Heart left ventricle (tissue), 16 donors: ENCODE measurements around the gene JPH3. TPM values are rescaled to one million over a fixed set of nuclear protein-coding genes. Genes with fewer than 3 reads are reported as not detected.
A peak's percentile ranks its signal among the peaks of the same experiment; 100 is the strongest.

Experiments used
- ATAC-seq, 4 donors: fragments of 200-7000 bp; cut with Tn5 transposase; one replicate each; pipeline ENCODE4 v1.9.1; 2020 to 2022; ENCODE audit warnings: moderate library complexity in 4 of 4, mild to moderate bottlenecking in 3 of 4, moderate number of reproducible peaks in 1 of 4
- DNase-seq, 5 donors: peaks; one replicate each; pipeline ENCODE4 v3.0.0-alpha.2; 2020
- H3K27ac ChIP-seq, 12 donors: fragments of 200-600 bp; sonication (generic) in 4 of 12; one replicate each; pipeline versions ENCODE4 v1.5.0 to v1.8.0; 2016 to 2022; ENCODE audit warnings: mild to moderate bottlenecking in 2 of 12
- H3K27me3 ChIP-seq, 9 donors: fragments of 200-600 bp; sonication (generic) in 2 of 9; one replicate each; pipeline versions ENCODE4 v1.5.1 to v1.8.0; 2016 to 2022; ENCODE audit warnings: mild to moderate bottlenecking in 3 of 9
- H3K36me3 ChIP-seq, 9 donors: fragments of 200-600 bp; sonication (generic) in 2 of 9; one replicate each; pipeline versions ENCODE4 v1.5.0 to v1.8.0; 2018 to 2022; ENCODE audit warnings: mild to moderate bottlenecking in 2 of 9
- H3K4me1 ChIP-seq, 12 donors: fragments of 200-600 bp; sonication (generic) in 4 of 12; one replicate each; pipeline versions ENCODE4 v1.5.0 to v1.8.0; 2016 to 2022; ENCODE audit warnings: mild to moderate bottlenecking in 3 of 12
- H3K4me3 ChIP-seq, 12 donors: fragments of 200-600 bp; sonication (generic) in 4 of 12; one replicate each; pipeline versions ENCODE4 v1.5.0 to v1.8.0; 2017 to 2022; ENCODE audit warnings: mild to moderate bottlenecking in 9 of 12, moderate library complexity in 4 of 12
- H3K9me3 ChIP-seq, 12 donors: fragments of 200-600 bp; sonication (generic) in 4 of 12; one replicate each; pipeline versions ENCODE4 v1.5.0 to v1.8.0; 2016 to 2022; ENCODE audit warnings: mild to moderate bottlenecking in 1 of 12
- POLR2A ChIP-seq, 2 donors: fragments of 450-650 bp; IDR thresholded peaks; one replicate each; pipeline ENCODE4 v1.6.1; 2017; ENCODE audit warnings: antibody characterized with exemption in 2 of 2, mild to moderate bottlenecking in 2 of 2, moderate library complexity in 2 of 2
- WGBS, 4 donors: extraction: QIAGEN DNeasy Blood & Tissue Kit in 2 of 4; methylation state at CpG; one replicate each; pipeline versions ENCODE4 v1.1.5 to v1.1.7; 2013 to 2018; 5-methylcytosine and 5-hydroxymethylcytosine counted together
- intact Hi-C, 10 donors: fragments of 100-400 bp; cut with DNase I; formaldehyde crosslinking; loops; one replicate each; pipeline versions ENCODE4 v1.11.1 to v1.14.2; 2022
- polyA plus RNA-seq, 2 donors: library from polyadenylated mRNA; stranded (reverse); fragments of 200-250 nt; gene quantifications; one replicate each; pipeline ENCODE4 v1.2.3, GENCODE V29; 2013
- total RNA-seq, 9 donors: library from RNA; depleted of rRNA in 2 of 9; stranded (reverse); fragments of >200 nt in 2 of 9; fragmentation: NEBNext Ultra II Directional in 3 of 9; extraction: Animal tissue kit (Norgen Biotek cat#: 25700) in 3 of 9; gene quantifications; one replicate each; pipeline versions ENCODE4 v1.1.0 to v1.2.4, GENCODE V29; 2016 to 2023
- TF ChIP-seq, protein P1 (sequence below), 12 donors: fragments of 200-600 bp; sonication (generic) in 4 of 12; IDR thresholded peaks; one replicate each; pipeline versions ENCODE4 v1.5.0 to v1.8.0; 2018 to 2022; ENCODE audit warnings: antibody characterized with exemption in 12 of 12, mild to moderate bottlenecking in 5 of 12
- donor health status: ischemic (EF 13 %, LVEDD 7.1; RV severe dilation, severe dysfunction).
- donor health status: healthy with polysubstance abuse.
- donor health status: DM: no; HTN: yes; CAD: no.
- donor health status: DM: no; HTN: no; CAD: no.
- donor health status: ischemic (EF 25% LVEDD 6.9; RV normal size, moderate dysfunction).
- donor health status: ischemic (EF 25% LVEDD 5.7; RV mildly dilated, moderate dysfunction).
- donor health status: healthy.
- donor health status: DM: yes; HTN: yes; CAD: no.
- donor health status: ischemic (EF 35%, LVEDD 5.7; RV mildly dilated, moderate dysfunction).
- donor health status: nonischemic (EF 11% LVEDD 7.7; RV severe dilation, severe dysfunction).
- donor health status: DM: yes; HTN: yes; CAD: no.
- donor health status: PGD.
- donor health status: ischemic (EF 29% LVEDD 5.4; RV normal size, mild dysfunction).
- donor health status: nonischemic (EF 23%, LVEDD 6.1; RV moderate dilation, normal function).

JPH3 gene
- total and polyA plus RNA-seq, 11 donors: 0.03 to 0.58 (median 0.21) TPM; not detected in 7

DNA sequence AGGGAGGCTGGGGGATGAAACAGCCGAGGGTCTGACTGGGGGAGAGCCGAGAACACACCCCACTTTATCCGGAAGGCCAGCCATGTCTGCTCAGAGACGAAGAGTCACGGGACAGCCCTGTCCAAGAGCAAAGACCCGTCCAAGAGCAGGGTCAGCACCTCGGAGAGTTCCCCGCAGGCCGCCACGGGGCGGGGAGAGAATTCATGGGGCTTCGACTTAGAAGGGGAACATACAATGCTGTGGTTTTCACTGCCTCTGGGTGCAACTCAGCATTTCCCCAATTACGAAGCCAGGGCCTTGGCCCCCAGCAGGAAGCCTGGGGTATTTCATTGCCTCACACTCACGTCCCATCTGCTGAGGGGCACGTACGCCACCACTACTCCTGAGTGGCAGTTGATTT lies 59.3 kb downstream of the JPH3 start:
- peak; percentile 38 to 58 (median 44) for DNase-seq
- TF ChIP-seq, protein P1, sequence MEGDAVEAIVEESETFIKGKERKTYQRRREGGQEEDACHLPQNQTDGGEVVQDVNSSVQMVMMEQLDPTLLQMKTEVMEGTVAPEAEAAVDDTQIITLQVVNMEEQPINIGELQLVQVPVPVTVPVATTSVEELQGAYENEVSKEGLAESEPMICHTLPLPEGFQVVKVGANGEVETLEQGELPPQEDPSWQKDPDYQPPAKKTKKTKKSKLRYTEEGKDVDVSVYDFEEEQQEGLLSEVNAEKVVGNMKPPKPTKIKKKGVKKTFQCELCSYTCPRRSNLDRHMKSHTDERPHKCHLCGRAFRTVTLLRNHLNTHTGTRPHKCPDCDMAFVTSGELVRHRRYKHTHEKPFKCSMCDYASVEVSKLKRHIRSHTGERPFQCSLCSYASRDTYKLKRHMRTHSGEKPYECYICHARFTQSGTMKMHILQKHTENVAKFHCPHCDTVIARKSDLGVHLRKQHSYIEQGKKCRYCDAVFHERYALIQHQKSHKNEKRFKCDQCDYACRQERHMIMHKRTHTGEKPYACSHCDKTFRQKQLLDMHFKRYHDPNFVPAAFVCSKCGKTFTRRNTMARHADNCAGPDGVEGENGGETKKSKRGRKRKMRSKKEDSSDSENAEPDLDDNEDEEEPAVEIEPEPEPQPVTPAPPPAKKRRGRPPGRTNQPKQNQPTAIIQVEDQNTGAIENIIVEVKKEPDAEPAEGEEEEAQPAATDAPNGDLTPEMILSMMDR (IDR thresholded peaks at IDR 0.05): no peak
- no peak for TF ChIP-seq POLR2A (IDR thresholded peaks at IDR 0.05)
- 9 to 20% (median 15%) methylated on average over 9 to 16 of the region's 16 CpGs for WGBS, 4 donors
- H3K4me3 ChIP-seq: no peak overlapping the region
- peaks cover 0 to 9% (median 0%) of the 10 kb centered on the region in 12 donors for H3K9me3 ChIP-seq
- intact Hi-C loops: no loop called here
- H3K27ac ChIP-seq: no peak overlapping the region
- no peaks in the 10 kb centered on the region for H3K4me1 ChIP-seq
- peak in 3 of 4 donors; percentile 52 to 69 (median 62) for ATAC-seq
- no peaks in the 10 kb centered on the region for H3K36me3 ChIP-seq
- H3K27me3 ChIP-seq: peaks cover 0 to 24% (median 5%) of the 10 kb centered on the region in 9 donors

DNA sequence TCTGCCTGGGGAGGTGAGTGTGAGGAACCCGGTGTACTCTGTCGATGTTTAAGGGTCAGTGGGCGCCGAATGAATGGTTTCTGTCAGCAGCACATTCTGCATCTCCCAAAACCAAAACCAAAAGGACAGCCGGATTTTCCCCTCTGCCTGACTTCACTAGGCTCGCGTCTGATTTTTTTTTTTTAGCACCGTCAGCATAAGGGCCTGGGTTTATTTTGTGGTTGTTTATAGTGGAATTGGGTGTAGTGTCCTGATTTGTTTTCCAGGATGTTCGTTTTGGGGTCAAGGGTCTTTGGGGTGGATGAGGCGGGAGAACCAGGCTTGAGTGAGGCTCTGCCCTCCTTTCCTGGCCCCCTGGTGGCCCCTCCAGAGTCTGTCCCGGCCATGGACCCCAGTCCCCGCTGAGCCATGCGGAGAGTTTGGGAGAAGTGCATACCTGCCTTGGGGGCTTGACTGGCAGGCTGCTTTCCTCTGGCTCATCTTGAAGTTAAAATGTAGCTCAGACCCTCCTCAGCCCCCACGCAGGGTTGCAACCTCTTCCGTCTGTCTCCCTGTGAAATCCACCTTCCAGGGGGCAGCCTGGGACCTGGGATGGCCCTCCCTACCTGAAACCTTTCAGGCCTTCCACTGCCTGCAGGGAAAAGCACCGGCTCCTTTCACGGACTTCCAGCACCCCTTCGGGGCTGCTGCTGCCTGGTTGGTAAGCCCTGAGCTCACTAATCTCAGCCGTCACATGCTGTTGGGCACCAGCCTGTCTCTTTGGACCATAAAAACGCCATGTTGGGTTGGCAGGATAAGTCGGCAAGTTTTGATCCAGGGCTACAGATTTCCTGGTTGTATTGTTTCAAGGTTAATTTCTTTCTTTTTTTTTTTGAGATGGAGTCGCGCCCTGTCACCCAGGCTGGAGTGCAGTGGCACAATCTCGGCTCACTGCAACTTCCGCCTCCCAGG lies 60.2 kb downstream of the JPH3 start:
- H3K27me3 ChIP-seq: peaks cover 0 to 25% (median 6%) of the 10 kb centered on the region in 9 donors
- no peak for ATAC-seq

DNA sequence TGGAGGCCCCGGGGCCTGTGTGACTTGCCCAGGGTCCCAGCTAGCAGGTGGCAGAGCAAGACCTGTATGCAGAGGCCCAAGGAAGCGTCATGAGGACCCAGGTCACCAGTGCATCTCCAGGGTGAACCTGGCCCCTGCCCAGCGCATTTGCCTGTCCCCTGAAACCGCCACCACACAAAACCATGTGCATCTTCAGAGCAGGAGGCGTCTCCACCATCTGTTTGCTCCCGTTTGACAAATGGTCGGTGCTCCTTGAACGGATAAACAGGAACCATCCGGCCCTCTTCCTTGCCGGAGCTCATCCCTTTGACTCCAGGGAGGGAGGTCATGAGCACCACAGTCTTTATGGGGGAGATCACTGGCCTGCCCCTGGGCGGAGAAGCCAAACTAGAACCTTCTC lies 62.5 kb downstream of the JPH3 start:
- TF ChIP-seq, protein P1 (IDR thresholded peaks at IDR 0.05): no peak
- no peak for TF ChIP-seq POLR2A (IDR thresholded peaks at IDR 0.05)
- H3K27ac ChIP-seq: no peak overlapping the region
- H3K27me3 ChIP-seq: peaks cover 0 to 20% (median 2%) of the 10 kb centered on the region in 9 donors
- H3K4me1 ChIP-seq: no peaks in the 10 kb centered on the region
- no peaks in the 10 kb centered on the region for H3K9me3 ChIP-seq
- H3K4me3 ChIP-seq: no peak overlapping the region
- no peak for DNase-seq
- 75 to 85% (median 80%) methylated on average over 10 to 11 of the region's 11 CpGs for WGBS, 4 donors
- ATAC-seq: no peak
- H3K36me3 ChIP-seq: no peaks in the 10 kb centered on the region
- intact Hi-C loops: no loop called here

More for the DNA sequence above, 60.2 kb downstream of the JPH3 start:
- no peak for DNase-seq
- Histone ChIP-seq H3K27ac (no peak overlapping the region), H3K4me1 (no peaks in the 10 kb centered on the region), H3K9me3 (peaks cover 0 to 5% (median 0%) of the 10 kb centered on the region in 12 donors), H3K36me3 (no peaks in the 10 kb centered on the region), H3K4me3 (no peak overlapping the region)
- TF ChIP-seq, protein P1 (IDR thresholded peaks at IDR 0.05): no peak
- TF ChIP-seq POLR2A (IDR thresholded peaks at IDR 0.05): no peak
- WGBS, 4 donors: 71 to 84% (median 77%) methylated on average over 24 to 25 of the region's 25 CpGs
- intact Hi-C loops: no loop called here

DNA sequence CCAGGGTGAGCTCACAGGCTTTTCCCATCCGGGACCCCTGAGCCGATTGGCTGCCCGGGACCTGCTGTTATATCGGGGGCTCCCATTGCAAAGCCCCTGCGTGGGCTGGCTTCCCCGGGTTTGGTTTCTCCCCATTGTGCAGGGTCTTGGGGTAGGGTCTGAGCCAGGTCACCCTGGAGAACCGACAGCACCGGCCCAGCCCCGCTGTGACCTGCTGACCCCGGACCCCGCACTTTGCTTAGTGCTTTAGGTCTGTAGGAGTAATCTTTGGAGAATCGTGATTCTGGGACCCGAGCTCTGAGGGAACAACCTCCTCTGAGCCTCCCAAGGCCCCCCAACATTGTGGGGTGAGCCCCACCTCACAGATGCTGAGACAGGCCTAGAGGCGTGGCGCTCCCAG lies 62.9 kb downstream of the JPH3 start:
- no peak for ATAC-seq
- 79 to 92% (median 85%) methylated on average over 4 to 15 of the region's 15 CpGs for WGBS, 4 donors
- H3K27ac ChIP-seq: no peak overlapping the region
- peaks cover 0 to 16% (median under 1%) of the 10 kb centered on the region in 9 donors for H3K27me3 ChIP-seq
- no peak for TF ChIP-seq POLR2A (IDR thresholded peaks at IDR 0.05)
- TF ChIP-seq, protein P1 (IDR thresholded peaks at IDR 0.05): no peak
- no peaks in the 10 kb centered on the region for H3K36me3 ChIP-seq
- intact Hi-C loops: no loop called here
- no peak for DNase-seq
- no peaks in the 10 kb centered on the region for H3K4me1 ChIP-seq
- H3K9me3 ChIP-seq: no peaks in the 10 kb centered on the region
- no peak overlapping the region for H3K4me3 ChIP-seq
